Heart left ventricle (tissue), 16 donors: ENCODE results near the gene RNF19B. TPM values are rescaled to one million over a fixed set of nuclear protein-coding genes. Genes with fewer than 3 reads are reported as not detected.

Source experiments
- ATAC-seq, 4 donors: fragments of 200-7000 bp; cut with Tn5 transposase; one replicate each; pipeline ENCODE4 v1.9.1; 2020 to 2022; ENCODE audit warnings: moderate library complexity in 4 of 4, mild to moderate bottlenecking in 3 of 4, moderate number of reproducible peaks in 1 of 4
- DNase-seq, 5 donors: peaks; one replicate each; pipeline ENCODE4 v3.0.0-alpha.2; 2020
- H3K27ac ChIP-seq, 12 donors: fragments of 200-600 bp; sonication (generic) in 4 of 12; one replicate each; pipeline versions ENCODE4 v1.5.0 to v1.8.0; 2016 to 2022; ENCODE audit warnings: mild to moderate bottlenecking in 2 of 12
- H3K27me3 ChIP-seq, 9 donors: fragments of 200-600 bp; sonication (generic) in 2 of 9; one replicate each; pipeline versions ENCODE4 v1.5.1 to v1.8.0; 2016 to 2022; ENCODE audit warnings: mild to moderate bottlenecking in 3 of 9
- H3K36me3 ChIP-seq, 9 donors: fragments of 200-600 bp; sonication (generic) in 2 of 9; one replicate each; pipeline versions ENCODE4 v1.5.0 to v1.8.0; 2018 to 2022; ENCODE audit warnings: mild to moderate bottlenecking in 2 of 9
- H3K4me1 ChIP-seq, 12 donors: fragments of 200-600 bp; sonication (generic) in 4 of 12; one replicate each; pipeline versions ENCODE4 v1.5.0 to v1.8.0; 2016 to 2022; ENCODE audit warnings: mild to moderate bottlenecking in 3 of 12
- H3K4me3 ChIP-seq, 12 donors: fragments of 200-600 bp; sonication (generic) in 4 of 12; one replicate each; pipeline versions ENCODE4 v1.5.0 to v1.8.0; 2017 to 2022; ENCODE audit warnings: mild to moderate bottlenecking in 9 of 12, moderate library complexity in 4 of 12
- H3K9me3 ChIP-seq, 12 donors: fragments of 200-600 bp; sonication (generic) in 4 of 12; one replicate each; pipeline versions ENCODE4 v1.5.0 to v1.8.0; 2016 to 2022; ENCODE audit warnings: mild to moderate bottlenecking in 1 of 12
- CTCF ChIP-seq, 12 donors: fragments of 200-600 bp; sonication (generic) in 4 of 12; IDR thresholded peaks; one replicate each; pipeline versions ENCODE4 v1.5.0 to v1.8.0; 2018 to 2022; ENCODE audit warnings: antibody characterized with exemption in 12 of 12, mild to moderate bottlenecking in 5 of 12
- POLR2A ChIP-seq, 2 donors: fragments of 450-650 bp; IDR thresholded peaks; one replicate each; pipeline ENCODE4 v1.6.1; 2017; ENCODE audit warnings: antibody characterized with exemption in 2 of 2, mild to moderate bottlenecking in 2 of 2, moderate library complexity in 2 of 2
- WGBS, 4 donors: extraction: QIAGEN DNeasy Blood & Tissue Kit in 2 of 4; methylation state at CpG; one replicate each; pipeline versions ENCODE4 v1.1.5 to v1.1.7; 2013 to 2018; 5-methylcytosine and 5-hydroxymethylcytosine counted together
- intact Hi-C, 10 donors: fragments of 100-400 bp; cut with DNase I; formaldehyde crosslinking; loops; one replicate each; pipeline versions ENCODE4 v1.11.1 to v1.14.2; 2022
- polyA plus RNA-seq, 2 donors: library from polyadenylated mRNA; stranded (reverse); fragments of 200-250 nt; gene quantifications; one replicate each; pipeline ENCODE4 v1.2.3, GENCODE V29; 2013
- total RNA-seq, 9 donors: library from RNA; depleted of rRNA in 2 of 9; stranded (reverse); fragments of >200 nt in 2 of 9; fragmentation: NEBNext Ultra II Directional in 3 of 9; extraction: Animal tissue kit (Norgen Biotek cat#: 25700) in 3 of 9; gene quantifications; one replicate each; pipeline versions ENCODE4 v1.1.0 to v1.2.4, GENCODE V29; 2016 to 2023
- donor health status: ischemic (EF 13 %, LVEDD 7.1; RV severe dilation, severe dysfunction).
- donor health status: healthy with polysubstance abuse.
- donor health status: DM: no; HTN: yes; CAD: no.
- donor health status: DM: no; HTN: no; CAD: no.
- donor health status: ischemic (EF 25% LVEDD 6.9; RV normal size, moderate dysfunction).
- donor health status: ischemic (EF 25% LVEDD 5.7; RV mildly dilated, moderate dysfunction).
- donor health status: healthy.
- donor health status: DM: yes; HTN: yes; CAD: no.
- donor health status: ischemic (EF 35%, LVEDD 5.7; RV mildly dilated, moderate dysfunction).
- donor health status: nonischemic (EF 11% LVEDD 7.7; RV severe dilation, severe dysfunction).
- donor health status: DM: yes; HTN: yes; CAD: no.
- donor health status: PGD.
- donor health status: ischemic (EF 29% LVEDD 5.4; RV normal size, mild dysfunction).
- donor health status: nonischemic (EF 23%, LVEDD 6.1; RV moderate dilation, normal function).

RNF19B gene
- total and polyA plus RNA-seq, 11 donors, result 1.5 to 42.5 (median 15.2) TPM

GRCh38 chr1:32928285-32928684 lies 36.3 kb downstream of the RNF19B start:
- peaks cover 0 to 20% (median 10%) of the 10 kb centered on the region in 12 donors for H3K4me1 ChIP-seq
- H3K9me3 ChIP-seq, result no peaks in the 10 kb centered on the region
- no peak overlapping the region for H3K4me3 ChIP-seq
- peaks cover 0 to 26% (median 0%) of the 10 kb centered on the region in 9 donors for H3K27me3 ChIP-seq
- ATAC-seq (no peak), DNase-seq (no peak)
- H3K27ac ChIP-seq, result no peak overlapping the region
- intact Hi-C loops, result no loop called here
- WGBS, 4 donors, result 93 to 97% (median 96%) methylated on average over 2 of the region's 2 CpGs
- H3K36me3 ChIP-seq, result no peaks in the 10 kb centered on the region
- TF ChIP-seq POLR2A (IDR thresholded peaks at IDR 0.05), result no peak
- no peak for TF ChIP-seq CTCF (IDR thresholded peaks at IDR 0.05)

GRCh38 chr1:32927441-32927840 lies 37.2 kb downstream of the RNF19B start:
- DNase-seq, result no peak
- intact Hi-C loops, result no loop called here
- no peaks in the 10 kb centered on the region for H3K36me3 ChIP-seq
- H3K27me3 ChIP-seq, result peaks cover 0 to 26% (median 0%) of the 10 kb centered on the region in 9 donors
- H3K4me3 ChIP-seq, result no peak overlapping the region
- WGBS, 4 donors, result 93 to 95% (median 94%) methylated on average over 2 of the region's 2 CpGs
- ATAC-seq, result no peak
- TF ChIP-seq CTCF (IDR thresholded peaks at IDR 0.05) (no peak), POLR2A (IDR thresholded peaks at IDR 0.05) (no peak)
- no peaks in the 10 kb centered on the region for H3K9me3 ChIP-seq
- peaks cover 0 to 17% (median 8%) of the 10 kb centered on the region in 12 donors for H3K4me1 ChIP-seq
- no peak overlapping the region for H3K27ac ChIP-seq

GRCh38 chr1:32926562-32926961 lies 38.0 kb downstream of the RNF19B start:
- no peak overlapping the region for H3K27ac ChIP-seq
- H3K4me1 ChIP-seq, result peaks cover 0 to 17% (median 8%) of the 10 kb centered on the region in 12 donors
- H3K9me3 ChIP-seq, result no peaks in the 10 kb centered on the region
- TF ChIP-seq POLR2A (IDR thresholded peaks at IDR 0.05) (no peak), CTCF (IDR thresholded peaks at IDR 0.05) (no peak)
- DNase-seq (no peak), ATAC-seq (no peak)
- intact Hi-C loops, result no loop called here
- 86 to 93% (median 90%) methylated on average over 6 of the region's 6 CpGs for WGBS, 4 donors
- peaks cover 0 to 26% (median 0%) of the 10 kb centered on the region in 9 donors for H3K27me3 ChIP-seq
- no peak overlapping the region for H3K4me3 ChIP-seq
- H3K36me3 ChIP-seq, result no peaks in the 10 kb centered on the region

- Histone ChIP-seq H3K36me3 (no peaks in the 10 kb centered on the region), H3K27ac (no peak overlapping the region), H3K9me3 (no peaks in the 10 kb centered on the region), H3K27me3 (peaks cover 0 to 29% (median 0%) of the 10 kb centered on the region in 9 donors), H3K4me1 (peaks cover 0 to 22% (median 11%) of the 10 kb centered on the region in 12 donors), H3K4me3 (peak overlapping the region in 7 of 12 donors; percentile 8 to 34 (median 19))
- TF ChIP-seq CTCF (IDR thresholded peaks at IDR 0.05), result no peak
- ATAC-seq (peak; percentile 35 to 62 (median 46)), DNase-seq (peak in 1 of 5 donors; percentile 37)
- 19 to 30% (median 27%) methylated on average over 24 of the region's 24 CpGs for WGBS, 4 donors
- intact Hi-C loops, result no loop called here
Measured at GRCh38 chr1:32925403-32926162, 39.0 kb downstream of the RNF19B start.
